Measurements from ENCODE around the gene NSMF.

GRCh38 chr9:137441289-137441934 lies 17.7 kb downstream of the NSMF start, which contains the start of gene ENTPD8:
- TF ChIP-seq EP300 (IDR thresholded peaks at IDR 0.05) (no peak), POLR2A (IDR thresholded peaks at IDR 0.05) (no peak), CTCF (IDR thresholded peaks at IDR 0.05) (no peak)

Measured in stomach (tissue), 4 donors.